GM12891 (cell line): ENCODE measurements around the gene MAP1S.

ENCODE experiments used
- POLR2A ChIP-seq: IDR thresholded peaks from 2 replicates; pipeline ENCODE4 v1.6.1; 2011; ENCODE audit warnings: low read depth, low read length, control low read depth
- POLR2AphosphoS5 ChIP-seq: IDR thresholded peaks from 2 replicates; pipeline ENCODE4 v1.6.1; 2011; ENCODE audit warnings: low read depth, low read length, control low read depth

- no peak for TF ChIP-seq POLR2AphosphoS5
- no peak for TF ChIP-seq POLR2A
Observed at GRCh38 chr19:17687857-17688784, 31.2 kb upstream of the MAP1S start, which contains the start of gene UNC13A.
